HG02678 (cell line): ENCODE measurements around the gene FAM167B.

Source experiments
- ATAC-seq: cut with Tn5 transposase; IDR thresholded peaks from one replicate; pipeline ENCODE4 v1.9.1; 2021; ENCODE audit warnings: mild to moderate bottlenecking, moderate library complexity; ENCODE audit not compliant: unreplicated experiment

The FAM167B gene

GRCh38 chr1:32246888-32247273, at the start of gene FAM167B:
Gene FAM167B (plus strand): TSS chr1:32247222. CDS start chr1:32247422, 200 bp downstream.
- ATAC-seq: no peak

GRCh38 chr1:32197837-32198236, 49.2 kb upstream of the FAM167B start:
- no peak for ATAC-seq

- no peak for ATAC-seq
These were observed 48.6 kb upstream of the FAM167B start for GRCh38 chr1:32198237-32199042.

- ATAC-seq: no peak
These were observed 47.8 kb upstream of the FAM167B start for GRCh38 chr1:32199043-32199716.

GRCh38 chr1:32199717-32200072, 47.3 kb upstream of the FAM167B start:
- ATAC-seq: no peak

GRCh38 chr1:32200226-32201010, 46.6 kb upstream of the FAM167B start, which contains the start of gene CCDC28B:
Gene CCDC28B (plus strand): TSS chr1:32200595. CDS start chr1:32201936, 1,341 bp downstream.
- ATAC-seq: peak; percentile 28

- peak; percentile 37 for ATAC-seq
These were observed 45.8 kb upstream of the FAM167B start for GRCh38 chr1:32201011-32201855.

- no peak for ATAC-seq
These were observed 42.1 kb upstream of the FAM167B start for GRCh38 chr1:32204943-32205361.

- ATAC-seq: peak; percentile 62
These were observed 41.3 kb upstream of the FAM167B start, which contains the start of gene IQCC for GRCh38 chr1:32205401-32206370. Gene IQCC (plus strand): TSS chr1:32205671. CDS start chr1:32205682, 11 bp downstream.

- no peak for ATAC-seq
These were observed 38.6 kb upstream of the FAM167B start for GRCh38 chr1:32208469-32208868.

- ATAC-seq: no peak
These were observed 38.1 kb upstream of the FAM167B start, which contains the start of gene DCDC2B for GRCh38 chr1:32208891-32209328. Gene DCDC2B (plus strand): TSS chr1:32209089. CDS start chr1:32209094, 5 bp downstream.

- ATAC-seq: no peak
These were observed 31.2 kb upstream of the FAM167B start for GRCh38 chr1:32215629-32216480.

GRCh38 chr1:32216566-32216965, 30.5 kb upstream of the FAM167B start:
- ATAC-seq: no peak

GRCh38 chr1:32219022-32219421, 28.0 kb upstream of the FAM167B start:
- no peak for ATAC-seq

- ATAC-seq: no peak
These were observed 26.1 kb upstream of the FAM167B start for GRCh38 chr1:32220746-32221580.

- no peak for ATAC-seq
These were observed 25.4 kb upstream of the FAM167B start for GRCh38 chr1:32221581-32221979.
